ENCODE results near the gene MLANA. TPM values are rescaled to one million over a fixed set of nuclear protein-coding genes. Genes with fewer than 3 reads are reported as not detected.
"Not testable (repeated sequence)": the region's sequence is repeated elsewhere in the genome, so short reads cannot be mapped to it uniquely, and the experiment has no call there.

MLANA gene
- total RNA-seq, 1 donor from 2014 or later, result 12.1 TPM

DNA sequence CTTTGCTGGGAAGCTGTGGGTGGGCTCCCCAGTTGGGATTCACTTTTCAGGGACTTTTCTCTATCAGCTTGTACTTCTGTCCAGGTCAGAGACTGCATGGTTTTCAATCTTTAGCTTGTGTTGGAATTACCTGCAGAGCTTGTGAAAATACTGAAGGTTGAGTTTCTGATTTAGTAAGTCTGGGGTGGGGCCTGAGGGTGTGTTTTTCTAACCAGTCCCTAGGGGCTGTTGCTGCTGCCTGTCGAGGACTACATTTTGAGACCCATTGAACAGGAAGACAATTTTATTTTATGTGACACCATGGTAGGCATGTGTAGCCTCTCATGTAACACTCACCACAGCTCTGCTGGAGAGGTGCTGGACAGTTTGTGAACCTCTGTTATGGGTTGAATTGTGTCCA is 14.7 kb upstream of the MLANA start:
- Mint-ChIP-seq H3K27me3 (no peaks in the 10 kb centered on the region), H3K27ac (peak overlapping the region; percentile 71), H3K4me3 (no peak overlapping the region), H3K36me3 (no peaks in the 10 kb centered on the region), H3K9me3 (peaks cover 6% of the 10 kb centered on the region), H3K4me1 (ENCODE audit: unreplicated experiment) (peaks cover 6% of the 10 kb centered on the region)
- TF ChIP-seq CTCF (conservative IDR thresholded peaks at IDR 0.05), result no peak
- DNase-seq (ENCODE audit: extremely low spot score, unreplicated experiment), result no peak

GRCh38 chr9:5876711-5877110 is 14.0 kb upstream of the MLANA start:
- no peak for TF ChIP-seq CTCF (conservative IDR thresholded peaks at IDR 0.05)
- Mint-ChIP-seq H3K4me1 (ENCODE audit: unreplicated experiment) (peaks cover 6% of the 10 kb centered on the region), H3K27me3 (no peaks in the 10 kb centered on the region), H3K4me3 (no peak overlapping the region), H3K27ac (no peak overlapping the region), H3K9me3 (peaks cover 6% of the 10 kb centered on the region), H3K36me3 (no peaks in the 10 kb centered on the region)
- DNase-seq (ENCODE audit: extremely low spot score, unreplicated experiment), result no peak

DNA sequence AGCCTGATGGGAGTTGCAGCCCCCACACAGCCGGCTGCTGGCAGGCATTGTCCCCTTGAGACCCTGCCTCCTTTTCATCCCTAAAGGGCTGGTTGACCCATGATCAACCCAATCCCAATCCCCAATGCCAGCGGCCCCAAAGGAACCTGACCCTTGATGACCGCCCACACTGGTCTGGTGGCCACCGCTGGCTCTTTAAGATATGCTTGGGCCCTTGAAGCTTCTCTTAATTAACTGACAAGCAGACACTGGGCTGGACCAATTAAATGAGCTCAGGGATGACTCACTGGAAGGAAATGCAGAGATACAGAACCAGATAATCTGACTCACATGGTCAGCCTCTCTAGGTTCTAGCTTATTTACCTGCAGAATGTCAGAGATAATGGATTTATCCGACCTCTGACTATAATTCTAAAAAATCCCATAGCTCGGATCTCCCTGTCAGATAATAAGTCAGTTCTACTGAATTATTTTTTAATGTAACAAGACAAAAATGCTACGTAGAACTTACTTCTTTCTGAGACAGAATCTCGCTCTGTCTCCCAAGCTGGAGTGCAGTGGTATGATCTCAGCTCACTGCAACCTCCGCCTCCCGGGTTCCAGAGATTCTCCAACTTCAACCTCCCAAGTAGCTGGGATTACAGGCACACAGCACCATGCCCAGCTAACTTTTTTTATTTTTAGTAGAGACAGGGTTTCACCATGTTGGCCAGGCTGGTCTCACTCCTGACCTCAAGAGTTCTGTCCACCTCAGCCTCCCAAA is 11.1 kb upstream of the MLANA start:
- Mint-ChIP-seq H3K9me3 (peaks cover 6% of the 10 kb centered on the region), H3K4me1 (ENCODE audit: unreplicated experiment) (peaks cover 13% of the 10 kb centered on the region), H3K27me3 (no peaks in the 10 kb centered on the region), H3K4me3 (no peak overlapping the region), H3K27ac (peak overlapping the region; percentile 43), H3K36me3 (no peaks in the 10 kb centered on the region)
- DNase-seq (ENCODE audit: extremely low spot score, unreplicated experiment), result no peak
- no peak for TF ChIP-seq CTCF (conservative IDR thresholded peaks at IDR 0.05)

GRCh38 chr9:5882244-5883012 is 8.3 kb upstream of the MLANA start:
- not testable (repeated sequence) for H3K36me3 Mint-ChIP-seq; H3K4me3 Mint-ChIP-seq; H3K27me3 Mint-ChIP-seq; H3K9me3 Mint-ChIP-seq; DNase-seq (ENCODE audit: extremely low spot score, unreplicated experiment); H3K27ac Mint-ChIP-seq
- H3K4me1 Mint-ChIP-seq (ENCODE audit: unreplicated experiment), result peaks cover 13% of the 10 kb centered on the region

DNA sequence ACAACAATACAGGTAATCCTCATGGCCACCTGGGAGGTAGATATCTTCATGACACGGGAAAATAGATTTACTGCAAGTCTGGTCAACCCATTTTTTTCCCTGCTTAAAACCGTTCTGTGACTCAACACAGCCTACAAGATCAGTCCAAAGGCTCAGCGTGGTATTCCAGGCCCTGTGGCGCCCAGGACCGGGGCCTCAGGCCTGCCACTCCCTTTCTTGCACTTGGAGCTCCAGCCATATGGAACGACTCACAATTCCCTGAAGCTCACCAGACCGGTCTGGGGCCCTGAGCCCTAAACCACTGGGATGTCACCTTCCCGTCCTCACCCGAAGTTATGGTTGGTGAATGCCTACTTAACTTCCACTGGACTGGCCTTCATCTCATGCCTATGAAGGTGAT is 6.5 kb upstream of the MLANA start:
- peak overlapping the region; percentile 33 for H3K27ac Mint-ChIP-seq
- no peak for DNase-seq (ENCODE audit: extremely low spot score, unreplicated experiment)
- H3K9me3 Mint-ChIP-seq, result no peaks in the 10 kb centered on the region
- H3K27me3 Mint-ChIP-seq, result no peaks in the 10 kb centered on the region
- no peaks in the 10 kb centered on the region for H3K36me3 Mint-ChIP-seq
- TF ChIP-seq CTCF (conservative IDR thresholded peaks at IDR 0.05), result no peak
- peak overlapping the region; percentile 7 for H3K4me3 Mint-ChIP-seq
- H3K4me1 Mint-ChIP-seq (ENCODE audit: unreplicated experiment), result peaks cover 13% of the 10 kb centered on the region

Data from type B pancreatic cell (in vitro differentiated cells).